ENCODE results near the gene MIOX. TPM values are rescaled to one million over a fixed set of nuclear protein-coding genes. Genes with fewer than 3 reads are reported as not detected.

Gene MIOX
- total RNA-seq, 2 donors from 2014 or later, result not detected

DNA sequence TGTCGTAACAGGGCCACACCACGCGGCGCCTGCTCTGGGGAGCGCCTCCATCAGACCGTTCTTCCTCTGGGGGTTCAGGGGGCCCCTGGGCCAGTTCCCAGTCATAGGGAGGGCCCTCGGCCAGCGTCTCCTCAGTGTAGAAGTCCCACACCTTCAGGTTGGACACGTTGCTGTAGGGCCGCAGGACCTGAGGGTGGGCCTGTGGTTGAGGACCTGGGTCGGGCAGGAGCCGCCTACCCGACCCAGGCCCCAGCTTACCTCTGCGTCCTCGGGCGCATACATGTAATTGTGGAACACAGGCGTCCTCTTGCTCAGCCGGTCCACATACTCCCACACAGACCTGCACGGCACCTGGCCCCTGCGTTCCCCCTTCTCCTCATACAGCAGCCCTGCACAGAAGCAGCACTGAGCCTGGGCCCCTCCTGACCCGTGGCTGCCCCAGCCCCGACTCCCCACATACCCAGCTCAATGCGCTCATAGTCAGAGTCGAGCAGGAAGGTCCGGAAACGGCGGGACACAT is 32.0 kb upstream of the MIOX start:
- H3K36me3 Mint-ChIP-seq (ENCODE audit: low read depth), result peaks cover 57% of the 10 kb centered on the region
- no peak for DNase-seq
- WGBS, 2 experiments (ENCODE audit: insufficient coverage in 1 of 2, insufficient read length in 1 of 2), result 88 to 97% methylated on average over 3 to 27 of the region's 27 CpGs

DNA sequence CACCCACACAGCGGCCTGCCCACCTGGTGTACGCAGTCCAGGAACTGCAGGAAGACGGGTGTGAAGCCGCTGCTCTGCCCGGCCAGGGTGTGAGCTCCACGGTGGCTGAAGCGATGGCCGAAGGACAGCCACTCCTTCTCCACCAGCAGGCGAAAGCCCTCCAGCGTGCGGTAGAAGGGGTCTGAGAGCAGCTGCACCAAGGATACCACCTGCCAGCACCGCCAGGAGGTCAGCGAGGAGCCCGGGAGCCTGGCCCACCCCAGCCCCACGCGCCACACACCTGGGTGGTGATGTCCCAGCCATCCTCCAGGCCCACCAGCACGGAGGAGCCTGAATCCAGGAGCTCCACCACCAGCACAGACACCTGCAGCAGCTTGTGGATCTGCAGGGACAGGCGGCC is 31.5 kb upstream of the MIOX start:
- 95 to 97% methylated on average over 15 to 18 of the region's 18 CpGs for WGBS, 2 experiments (ENCODE audit: insufficient coverage in 1 of 2, insufficient read length in 1 of 2)

More for the DNA sequence above, 32.0 kb upstream of the MIOX start:
- peaks cover 44% of the 10 kb centered on the region for H3K36me3 ChIP-seq (ENCODE audit: control insufficient read depth, insufficient read depth, low read length)
- H3K4me3 ChIP-seq (ENCODE audit: low read length), result no peak overlapping the region
- no peaks in the 10 kb centered on the region for H3K9me3 ChIP-seq (ENCODE audit: control insufficient read depth, low read length)
- H3K27ac ChIP-seq (ENCODE audit: low read depth, low read length), result no peak overlapping the region
- H3K9ac ChIP-seq (ENCODE audit: extremely low read depth, low read length, poor library complexity, severe bottlenecking), result no peak overlapping the region
- no peaks in the 10 kb centered on the region for H3K27me3 ChIP-seq (ENCODE audit: control insufficient read depth, insufficient read depth, low read length, poor library complexity, severe bottlenecking)
- TF ChIP-seq, protein P1, sequence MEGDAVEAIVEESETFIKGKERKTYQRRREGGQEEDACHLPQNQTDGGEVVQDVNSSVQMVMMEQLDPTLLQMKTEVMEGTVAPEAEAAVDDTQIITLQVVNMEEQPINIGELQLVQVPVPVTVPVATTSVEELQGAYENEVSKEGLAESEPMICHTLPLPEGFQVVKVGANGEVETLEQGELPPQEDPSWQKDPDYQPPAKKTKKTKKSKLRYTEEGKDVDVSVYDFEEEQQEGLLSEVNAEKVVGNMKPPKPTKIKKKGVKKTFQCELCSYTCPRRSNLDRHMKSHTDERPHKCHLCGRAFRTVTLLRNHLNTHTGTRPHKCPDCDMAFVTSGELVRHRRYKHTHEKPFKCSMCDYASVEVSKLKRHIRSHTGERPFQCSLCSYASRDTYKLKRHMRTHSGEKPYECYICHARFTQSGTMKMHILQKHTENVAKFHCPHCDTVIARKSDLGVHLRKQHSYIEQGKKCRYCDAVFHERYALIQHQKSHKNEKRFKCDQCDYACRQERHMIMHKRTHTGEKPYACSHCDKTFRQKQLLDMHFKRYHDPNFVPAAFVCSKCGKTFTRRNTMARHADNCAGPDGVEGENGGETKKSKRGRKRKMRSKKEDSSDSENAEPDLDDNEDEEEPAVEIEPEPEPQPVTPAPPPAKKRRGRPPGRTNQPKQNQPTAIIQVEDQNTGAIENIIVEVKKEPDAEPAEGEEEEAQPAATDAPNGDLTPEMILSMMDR (conservative IDR thresholded peaks at IDR 0.05), result no peak
- no peaks in the 10 kb centered on the region for H3K27me3 Mint-ChIP-seq (ENCODE audit: insufficient read depth)
- no peak overlapping the region for H3K27ac Mint-ChIP-seq
- H3K4me1 Mint-ChIP-seq, result no peaks in the 10 kb centered on the region
- no peak overlapping the region for H3K4me3 Mint-ChIP-seq
- no peaks in the 10 kb centered on the region for H3K4me1 ChIP-seq (ENCODE audit: control insufficient read depth, insufficient read depth, low read length)
- no peaks in the 10 kb centered on the region for H3K9me3 Mint-ChIP-seq

DNA sequence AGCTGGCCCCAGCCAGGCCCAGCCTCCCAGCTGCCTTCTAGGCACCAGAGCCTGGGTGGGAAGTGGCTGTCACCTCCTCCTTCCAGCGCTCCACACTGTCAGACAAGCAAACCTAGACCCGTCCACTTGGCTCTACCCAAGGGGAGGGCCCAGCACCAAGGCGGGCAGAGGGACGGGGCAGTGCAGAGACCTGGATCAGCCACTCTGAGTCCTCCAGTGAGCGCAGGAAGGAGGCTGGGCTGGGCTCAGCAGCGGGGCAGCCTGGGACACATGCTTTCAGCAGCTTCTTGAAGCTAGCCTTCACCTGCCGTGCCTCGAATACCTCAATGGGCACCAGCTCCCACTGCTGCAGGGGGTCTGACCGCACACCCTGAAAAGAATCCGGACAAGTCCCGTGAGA is 30.6 kb upstream of the MIOX start:
- Mint-ChIP-seq H3K4me1 (no peaks in the 10 kb centered on the region), H3K27me3 (ENCODE audit: insufficient read depth) (no peaks in the 10 kb centered on the region), H3K27ac (no peak overlapping the region), H3K9me3 (no peaks in the 10 kb centered on the region), H3K36me3 (ENCODE audit: low read depth) (peaks cover 54% of the 10 kb centered on the region), H3K4me3 (no peak overlapping the region)
- TF ChIP-seq, protein P1 (conservative IDR thresholded peaks at IDR 0.05), result no peak
- H3K4me1 ChIP-seq (ENCODE audit: control insufficient read depth, insufficient read depth, low read length), result no peaks in the 10 kb centered on the region
- H3K4me3 ChIP-seq (ENCODE audit: low read length), result no peak overlapping the region
- H3K9ac ChIP-seq (ENCODE audit: extremely low read depth, low read length, poor library complexity, severe bottlenecking), result no peak overlapping the region
- no peaks in the 10 kb centered on the region for H3K27me3 ChIP-seq (ENCODE audit: control insufficient read depth, insufficient read depth, low read length, poor library complexity, severe bottlenecking)
- no peak for DNase-seq
- no peak overlapping the region for H3K27ac ChIP-seq (ENCODE audit: low read depth, low read length)
- H3K36me3 ChIP-seq (ENCODE audit: control insufficient read depth, insufficient read depth, low read length), result peaks cover 45% of the 10 kb centered on the region
- 92 to 93% methylated on average over 8 to 11 of the region's 11 CpGs for WGBS, 2 experiments (ENCODE audit: insufficient coverage in 1 of 2, insufficient read length in 1 of 2)
- no peaks in the 10 kb centered on the region for H3K9me3 ChIP-seq (ENCODE audit: control insufficient read depth, low read length)

More for the DNA sequence above, 31.5 kb upstream of the MIOX start:
- Histone ChIP-seq H3K9me3 (ENCODE audit: control insufficient read depth, low read length) (no peaks in the 10 kb centered on the region), H3K4me3 (ENCODE audit: low read length) (no peak overlapping the region), H3K9ac (ENCODE audit: extremely low read depth, low read length, poor library complexity, severe bottlenecking) (no peak overlapping the region), H3K4me1 (ENCODE audit: control insufficient read depth, insufficient read depth, low read length) (no peaks in the 10 kb centered on the region), H3K27me3 (ENCODE audit: control insufficient read depth, insufficient read depth, low read length, poor library complexity, severe bottlenecking) (no peaks in the 10 kb centered on the region), H3K27ac (ENCODE audit: low read depth, low read length) (no peak overlapping the region), H3K36me3 (ENCODE audit: control insufficient read depth, insufficient read depth, low read length) (peaks cover 43% of the 10 kb centered on the region)
- Mint-ChIP-seq H3K27ac (no peak overlapping the region), H3K4me3 (no peak overlapping the region), H3K36me3 (ENCODE audit: low read depth) (peaks cover 54% of the 10 kb centered on the region), H3K27me3 (ENCODE audit: insufficient read depth) (no peaks in the 10 kb centered on the region), H3K9me3 (no peaks in the 10 kb centered on the region), H3K4me1 (no peaks in the 10 kb centered on the region)
- no peak for DNase-seq
- TF ChIP-seq, protein P1 (conservative IDR thresholded peaks at IDR 0.05), result no peak

Data from endodermal cell (in vitro differentiated cells).